HuH-7 (cell line): ENCODE measurements around the gene L3HYPDH.

Experiments
- DNase-seq: peaks from one replicate; pipeline ENCODE4 v3.0.0; 2011; ENCODE audit warnings: low spot score

L3HYPDH gene

GRCh38 chr14:59427653-59428580 is 56.3 kb downstream of the L3HYPDH start:
- no peak for DNase-seq

- no peak for DNase-seq
Measured at GRCh38 chr14:59425322-59425935, 58.8 kb downstream of the L3HYPDH start.

- DNase-seq: no peak
Measured at GRCh38 chr14:59424341-59425071, 59.7 kb downstream of the L3HYPDH start.
